Measurements from ENCODE around the gene ATP6V1B1. TPM values are rescaled to one million over a fixed set of nuclear protein-coding genes. Genes with fewer than 3 reads are reported as not detected.
A peak's percentile ranks its signal among the peaks of the same experiment; 100 is the strongest.

The ATP6V1B1 gene
- total and polyA plus RNA-seq, 10 of the 15 experiments (the other 5 are each of a cell fraction or from before 2014, with no cell fraction given): not detected

DNA sequence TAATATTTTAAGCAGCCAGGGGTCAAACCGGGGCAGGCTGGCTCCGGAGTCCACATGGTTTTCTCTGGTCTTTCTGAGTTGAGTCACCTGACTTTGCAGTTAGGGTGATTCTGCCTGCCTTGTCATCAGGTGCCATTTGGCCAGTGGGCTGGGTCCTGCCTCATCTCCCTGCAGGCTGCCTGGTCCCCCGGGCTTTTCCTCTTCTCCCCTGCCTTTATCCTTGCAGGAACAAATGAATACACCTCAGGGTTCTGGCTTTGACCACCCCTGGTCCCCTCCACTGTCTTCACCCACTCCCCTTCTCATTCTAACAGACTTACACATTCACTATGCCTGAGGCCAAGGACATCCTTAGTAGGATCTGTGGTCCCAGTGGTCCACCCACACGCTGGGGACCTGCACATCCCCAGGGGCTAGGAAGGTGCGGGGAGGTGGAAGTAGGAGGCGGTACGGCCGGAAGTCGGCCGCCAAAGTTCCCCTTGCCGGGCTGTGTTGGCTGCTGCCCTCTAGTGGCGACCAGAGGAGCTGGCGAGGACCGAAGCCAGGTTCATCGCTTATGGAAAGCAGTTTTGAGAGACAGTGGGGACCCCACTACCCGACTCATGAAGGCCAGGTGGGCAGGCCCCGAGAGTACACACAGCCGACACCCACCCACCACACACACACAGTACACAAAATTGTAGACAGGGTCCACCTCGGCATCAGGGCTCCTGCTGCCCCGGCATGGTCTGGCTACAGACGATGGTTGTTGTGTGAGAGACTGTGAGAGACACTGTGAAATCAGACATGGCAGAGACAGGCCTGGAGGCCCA is 65.3 kb downstream of the ATP6V1B1 start (continued):
- TF ChIP-seq, protein P1, sequence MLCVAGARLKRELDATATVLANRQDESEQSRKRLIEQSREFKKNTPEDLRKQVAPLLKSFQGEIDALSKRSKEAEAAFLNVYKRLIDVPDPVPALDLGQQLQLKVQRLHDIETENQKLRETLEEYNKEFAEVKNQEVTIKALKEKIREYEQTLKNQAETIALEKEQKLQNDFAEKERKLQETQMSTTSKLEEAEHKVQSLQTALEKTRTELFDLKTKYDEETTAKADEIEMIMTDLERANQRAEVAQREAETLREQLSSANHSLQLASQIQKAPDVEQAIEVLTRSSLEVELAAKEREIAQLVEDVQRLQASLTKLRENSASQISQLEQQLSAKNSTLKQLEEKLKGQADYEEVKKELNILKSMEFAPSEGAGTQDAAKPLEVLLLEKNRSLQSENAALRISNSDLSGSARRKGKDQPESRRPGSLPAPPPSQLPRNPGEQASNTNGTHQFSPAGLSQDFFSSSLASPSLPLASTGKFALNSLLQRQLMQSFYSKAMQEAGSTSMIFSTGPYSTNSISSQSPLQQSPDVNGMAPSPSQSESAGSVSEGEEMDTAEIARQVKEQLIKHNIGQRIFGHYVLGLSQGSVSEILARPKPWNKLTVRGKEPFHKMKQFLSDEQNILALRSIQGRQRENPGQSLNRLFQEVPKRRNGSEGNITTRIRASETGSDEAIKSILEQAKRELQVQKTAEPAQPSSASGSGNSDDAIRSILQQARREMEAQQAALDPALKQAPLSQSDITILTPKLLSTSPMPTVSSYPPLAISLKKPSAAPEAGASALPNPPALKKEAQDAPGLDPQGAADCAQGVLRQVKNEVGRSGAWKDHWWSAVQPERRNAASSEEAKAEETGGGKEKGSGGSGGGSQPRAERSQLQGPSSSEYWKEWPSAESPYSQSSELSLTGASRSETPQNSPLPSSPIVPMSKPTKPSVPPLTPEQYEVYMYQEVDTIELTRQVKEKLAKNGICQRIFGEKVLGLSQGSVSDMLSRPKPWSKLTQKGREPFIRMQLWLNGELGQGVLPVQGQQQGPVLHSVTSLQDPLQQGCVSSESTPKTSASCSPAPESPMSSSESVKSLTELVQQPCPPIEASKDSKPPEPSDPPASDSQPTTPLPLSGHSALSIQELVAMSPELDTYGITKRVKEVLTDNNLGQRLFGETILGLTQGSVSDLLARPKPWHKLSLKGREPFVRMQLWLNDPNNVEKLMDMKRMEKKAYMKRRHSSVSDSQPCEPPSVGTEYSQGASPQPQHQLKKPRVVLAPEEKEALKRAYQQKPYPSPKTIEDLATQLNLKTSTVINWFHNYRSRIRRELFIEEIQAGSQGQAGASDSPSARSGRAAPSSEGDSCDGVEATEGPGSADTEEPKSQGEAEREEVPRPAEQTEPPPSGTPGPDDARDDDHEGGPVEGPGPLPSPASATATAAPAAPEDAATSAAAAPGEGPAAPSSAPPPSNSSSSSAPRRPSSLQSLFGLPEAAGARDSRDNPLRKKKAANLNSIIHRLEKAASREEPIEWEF (IDR thresholded peaks at IDR 0.05; ENCODE audit: insufficient replicate concordance, low read depth, low read length): no peak
- TF ChIP-seq POU2F2 (IDR thresholded peaks at IDR 0.05; ENCODE audit: borderline replicate concordance, low read depth, low read length): no peak
- no peak for TF ChIP-seq SUPT20H (IDR thresholded peaks at IDR 0.05; ENCODE audit: borderline replicate concordance, control insufficient read depth, low read depth, low read length)
- TF ChIP-seq RCOR1 (conservative IDR thresholded peaks at IDR 0.05; ENCODE audit: low read depth, low read length): no peak
- no peak for TF ChIP-seq CBFB (IDR thresholded peaks at IDR 0.05; ENCODE audit: low read depth)
- no peak for TF ChIP-seq ZBTB33 (IDR thresholded peaks at IDR 0.05)
- TF ChIP-seq CEBPZ (IDR thresholded peaks at IDR 0.05; ENCODE audit: low read depth, low read length): no peak
- peak; percentile 62 for TF ChIP-seq DPF2 (IDR thresholded peaks at IDR 0.05)
- TF ChIP-seq JUNB (IDR thresholded peaks at IDR 0.05): no peak
- TF ChIP-seq TBL1XR1 (IDR thresholded peaks at IDR 0.05; ENCODE audit: low read depth, low read length): no peak
- TF ChIP-seq FOXM1 (IDR thresholded peaks at IDR 0.05; ENCODE audit: low read depth, low read length): no peak
- 0 out of 2 replicates have a peak, but pooled peaks have one; percentile 69 for TF ChIP-seq HDGF (IDR thresholded peaks at IDR 0.05)
- TF ChIP-seq MXI1 (IDR thresholded peaks at IDR 0.05; ENCODE audit: low read depth, low read length): peak; percentile 65
- TF ChIP-seq RBBP5 (conservative IDR thresholded peaks at IDR 0.05): no peak
- TF ChIP-seq E4F1 (IDR thresholded peaks at IDR 0.05; ENCODE audit: borderline replicate concordance, partially characterized antibody): peak; percentile 12
- TF ChIP-seq SRF (IDR thresholded peaks at IDR 0.05; ENCODE audit: low read depth in 2 of 2, low read length in 2 of 2): 0 out of 4 replicates have a peak, but pooled peaks have one; percentile 48 to 56

Data from GM12878 (cell line).